HG03064 (cell line): ENCODE results near the gene SDS.

Source experiments
- ATAC-seq: cut with Tn5 transposase; IDR thresholded peaks from one replicate; pipeline ENCODE4 v1.9.1; 2021; ENCODE audit warnings: low read depth; ENCODE audit not compliant: unreplicated experiment

Gene SDS

DNA sequence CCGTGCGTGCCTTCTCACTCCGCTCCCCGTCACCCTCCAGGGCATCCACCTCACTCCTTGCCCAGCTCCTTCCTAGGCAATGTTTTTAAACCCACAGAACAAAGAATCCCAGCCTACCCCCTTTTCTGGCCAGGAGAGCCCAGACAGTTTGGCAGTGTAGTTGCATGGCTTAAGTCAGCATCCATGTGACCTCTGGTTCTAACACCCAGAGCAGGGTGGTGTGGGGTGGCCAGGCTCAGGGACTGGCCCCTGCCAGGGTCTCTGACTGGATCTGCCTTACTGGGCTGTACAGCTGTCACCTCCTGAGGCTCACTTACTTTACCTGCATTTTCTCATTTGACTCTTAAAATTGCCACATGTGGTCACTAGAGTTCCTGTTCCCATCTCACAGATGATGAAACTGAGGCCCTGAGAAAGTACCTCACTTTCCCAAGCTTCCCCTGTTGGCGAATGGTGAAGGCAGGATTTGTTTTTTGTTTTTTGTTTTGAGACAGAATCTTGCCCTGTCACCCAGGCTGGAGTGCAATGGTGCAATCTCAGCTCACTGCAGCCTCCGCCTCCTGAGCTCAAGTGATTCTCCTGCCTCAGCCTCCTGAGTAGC lies 18.3 kb downstream of the SDS start:
- no peak for ATAC-seq

DNA sequence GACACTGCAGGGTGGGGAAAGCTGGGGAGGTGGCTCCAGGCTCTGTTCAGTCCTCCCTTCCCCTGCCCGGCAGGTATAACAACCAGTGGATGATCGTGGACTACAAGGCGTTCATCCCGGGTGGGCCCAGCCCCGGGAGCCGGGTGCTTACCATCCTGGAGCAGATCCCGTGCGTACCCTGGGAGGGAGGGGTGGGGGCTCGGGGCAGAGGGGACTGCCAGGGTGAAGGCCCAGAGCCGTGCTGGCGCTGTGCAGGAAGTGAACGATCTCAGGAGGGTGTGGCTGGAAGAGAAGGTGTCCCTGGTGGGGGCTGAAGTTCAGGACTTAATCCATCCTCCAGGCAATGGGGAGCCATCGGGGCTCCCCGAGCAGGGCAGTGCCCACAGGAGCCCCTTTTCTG lies 18.9 kb downstream of the SDS start:
- no peak for ATAC-seq

- no peak for ATAC-seq
These were observed 21.5 kb downstream of the SDS start for GRCh38 chr12:113382206-113382605.

GRCh38 chr12:113381220-113381619 lies 22.5 kb downstream of the SDS start:
- ATAC-seq = no peak

DNA sequence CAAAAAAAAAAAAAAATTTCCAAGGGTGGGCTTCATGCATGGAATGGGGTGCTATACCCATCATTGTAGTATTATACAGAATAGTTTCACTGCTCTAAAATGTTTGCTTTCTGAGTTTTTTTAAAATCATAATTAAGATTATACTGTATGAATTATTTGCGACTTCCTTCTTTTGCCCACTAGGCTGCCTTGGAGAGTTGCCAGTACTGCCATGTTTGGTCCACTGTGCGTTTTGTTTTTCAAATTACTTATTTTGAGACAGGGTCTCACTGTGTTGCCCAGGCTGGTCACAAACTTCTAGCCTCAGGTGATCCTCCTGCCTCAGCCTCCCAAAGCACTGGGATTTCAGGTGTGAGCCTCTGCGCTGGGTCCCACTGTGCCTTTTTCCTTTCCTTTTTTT lies 25.4 kb downstream of the SDS start:
- no peak for ATAC-seq

DNA sequence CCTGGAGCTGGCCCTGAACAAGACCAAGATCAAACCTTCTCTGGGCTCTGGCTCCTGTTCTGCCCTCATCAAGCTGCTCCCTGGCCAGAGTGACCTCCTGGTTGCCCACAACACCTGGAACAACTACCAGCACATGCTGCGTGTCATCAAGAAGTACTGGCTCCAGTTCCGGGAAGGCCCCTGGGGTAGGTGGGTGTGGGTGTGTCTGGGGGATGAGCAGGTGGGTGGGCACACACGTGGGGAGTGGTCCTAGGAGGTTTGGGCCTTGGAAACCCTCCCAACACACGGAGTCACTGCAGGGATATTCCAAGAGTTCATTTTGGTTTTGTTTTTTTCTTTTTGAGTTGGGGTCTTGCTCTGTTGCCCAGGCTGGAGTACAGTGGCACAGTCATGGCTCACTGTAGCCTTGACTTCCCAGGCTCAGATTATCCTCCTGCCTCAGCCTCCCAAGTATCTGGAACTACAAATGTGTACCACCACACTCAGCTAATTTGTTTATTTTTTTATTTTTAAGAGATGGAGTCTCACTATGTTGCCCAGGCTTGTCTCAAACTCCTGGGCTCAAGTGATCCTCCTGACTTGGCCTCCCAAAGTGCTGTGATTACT lies 28.8 kb downstream of the SDS start:
- no peak for ATAC-seq

DNA sequence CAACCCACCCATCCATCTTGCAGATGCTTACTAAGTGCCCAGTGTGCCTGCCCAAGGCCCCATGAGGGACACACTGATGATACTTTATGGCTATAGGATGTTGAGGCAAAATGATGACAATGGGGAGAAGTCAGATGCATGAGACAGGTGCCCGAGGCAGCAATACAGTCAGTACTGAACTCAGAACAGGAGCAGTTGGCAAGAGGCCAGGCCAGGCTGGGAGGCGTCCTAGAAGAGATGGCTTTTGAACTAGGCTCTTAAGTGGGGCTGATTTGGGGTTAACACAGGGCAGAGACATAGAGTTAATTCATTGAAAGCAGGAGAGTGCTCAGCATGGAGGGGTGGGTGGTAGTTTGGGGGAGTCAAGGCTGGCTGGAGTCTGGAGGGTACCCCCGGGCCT lies 29.7 kb downstream of the SDS start:
- no peak for ATAC-seq

- no peak for ATAC-seq
These were observed 30.2 kb downstream of the SDS start for GRCh38 chr12:113373440-113373839.

- no peak for ATAC-seq
These were observed 31.3 kb downstream of the SDS start for GRCh38 chr12:113372371-113372770.

- ATAC-seq = no peak
These were observed 31.9 kb downstream of the SDS start for GRCh38 chr12:113371808-113372207.

- ATAC-seq = no peak
These were observed 32.6 kb downstream of the SDS start for GRCh38 chr12:113370923-113371682.

- ATAC-seq = no peak
These were observed 34.2 kb downstream of the SDS start for GRCh38 chr12:113369391-113369985.

- no peak for ATAC-seq
These were observed 35.4 kb downstream of the SDS start for GRCh38 chr12:113368331-113368730.

- ATAC-seq = no peak
These were observed 36.9 kb downstream of the SDS start for GRCh38 chr12:113366827-113367226.

GRCh38 chr12:113365639-113366395 lies 37.9 kb downstream of the SDS start:
- no peak for ATAC-seq

GRCh38 chr12:113364698-113365097 lies 39.0 kb downstream of the SDS start:
- no peak for ATAC-seq

DNA sequence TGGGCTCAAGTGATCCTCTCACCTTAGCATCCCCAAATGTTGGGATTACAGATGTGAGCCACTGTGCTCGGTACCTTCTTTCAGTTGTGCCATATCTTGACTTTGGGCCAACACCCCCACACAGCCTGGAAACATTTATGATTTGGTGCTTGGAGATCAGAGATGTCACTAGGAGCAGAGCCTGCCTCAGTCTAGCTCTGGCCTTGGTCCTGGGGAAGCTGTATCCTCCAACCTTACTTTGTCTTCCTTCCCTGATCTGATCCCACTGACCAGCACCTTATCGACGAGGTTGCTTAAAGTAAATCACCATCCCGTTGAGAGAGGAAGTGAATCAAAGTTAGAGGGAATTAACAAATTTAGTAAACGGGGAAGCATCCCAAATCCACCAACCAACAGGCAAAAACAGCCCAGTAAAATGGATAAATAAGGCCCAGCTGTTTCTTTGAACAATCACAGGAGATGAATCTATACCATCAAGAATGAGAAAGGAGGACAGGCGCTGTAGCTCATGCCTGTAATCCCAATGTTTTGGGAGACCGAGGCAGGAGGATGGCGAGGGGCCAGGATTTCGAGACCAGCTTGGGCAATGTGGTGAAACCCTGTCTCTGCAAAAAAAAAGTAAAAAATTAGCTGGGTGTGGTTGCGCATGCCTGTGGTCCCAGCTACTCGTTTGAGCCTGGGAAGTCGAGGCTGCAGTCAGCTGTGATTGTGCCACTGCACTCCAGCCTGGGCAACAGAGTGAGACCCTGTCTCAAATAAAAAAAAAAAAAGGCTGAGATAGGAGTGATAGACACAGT lies 41.9 kb downstream of the SDS start:
- ATAC-seq = no peak

- ATAC-seq = no peak
These were observed 43.5 kb downstream of the SDS start for GRCh38 chr12:113359939-113360748.
